Testis (tissue), 2 donors: Measurements from ENCODE around the gene TRAPPC3.

Source experiments
- POLR2A ChIP-seq: fragments of 450-650 bp; IDR thresholded peaks from one replicate; pipeline ENCODE4 v1.6.1; 2017; ENCODE audit warnings: antibody characterized with exemption, mild to moderate bottlenecking, moderate library complexity
- TF ChIP-seq, protein P1 (sequence below), 3 experiments: fragments of 450-650 bp in 2 of 3; fragments of 200-600 bp in 1 of 3; sonication (generic) in 1 of 3; IDR thresholded peaks; one replicate each; pipeline ENCODE4 v1.5.1; 2016 to 2019; ENCODE audit warnings: antibody characterized with exemption in 3 of 3, mild to moderate bottlenecking in 2 of 3, moderate library complexity in 1 of 3

DNA sequence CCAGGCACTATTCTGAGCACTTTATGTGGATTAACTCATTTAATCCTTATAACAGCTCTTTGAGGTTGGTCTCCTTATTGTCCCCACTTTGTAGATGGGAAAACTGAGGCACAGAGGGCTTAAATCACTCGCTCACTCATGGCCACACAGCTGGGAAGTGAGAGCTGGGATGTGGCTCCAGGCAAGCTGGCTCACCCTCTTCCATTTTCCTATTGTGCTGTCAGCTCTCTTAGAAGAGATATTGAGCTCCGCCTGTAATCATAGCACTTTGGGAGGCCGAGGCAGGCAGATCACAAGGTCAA is 20.4 kb downstream of the TRAPPC3 start:
- TF ChIP-seq, protein P1, sequence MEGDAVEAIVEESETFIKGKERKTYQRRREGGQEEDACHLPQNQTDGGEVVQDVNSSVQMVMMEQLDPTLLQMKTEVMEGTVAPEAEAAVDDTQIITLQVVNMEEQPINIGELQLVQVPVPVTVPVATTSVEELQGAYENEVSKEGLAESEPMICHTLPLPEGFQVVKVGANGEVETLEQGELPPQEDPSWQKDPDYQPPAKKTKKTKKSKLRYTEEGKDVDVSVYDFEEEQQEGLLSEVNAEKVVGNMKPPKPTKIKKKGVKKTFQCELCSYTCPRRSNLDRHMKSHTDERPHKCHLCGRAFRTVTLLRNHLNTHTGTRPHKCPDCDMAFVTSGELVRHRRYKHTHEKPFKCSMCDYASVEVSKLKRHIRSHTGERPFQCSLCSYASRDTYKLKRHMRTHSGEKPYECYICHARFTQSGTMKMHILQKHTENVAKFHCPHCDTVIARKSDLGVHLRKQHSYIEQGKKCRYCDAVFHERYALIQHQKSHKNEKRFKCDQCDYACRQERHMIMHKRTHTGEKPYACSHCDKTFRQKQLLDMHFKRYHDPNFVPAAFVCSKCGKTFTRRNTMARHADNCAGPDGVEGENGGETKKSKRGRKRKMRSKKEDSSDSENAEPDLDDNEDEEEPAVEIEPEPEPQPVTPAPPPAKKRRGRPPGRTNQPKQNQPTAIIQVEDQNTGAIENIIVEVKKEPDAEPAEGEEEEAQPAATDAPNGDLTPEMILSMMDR (IDR thresholded peaks at IDR 0.05): no peak
- TF ChIP-seq POLR2A: no peak
